GM12865 (cell line): ENCODE measurements around the gene SYT7.

ENCODE experiments used
- DNase-seq: peaks from one replicate; pipeline ENCODE4 v3.0.0; 2010; ENCODE audit warnings: low read depth
- H3K4me3 ChIP-seq: 2 replicates; pipeline ENCODE4 v1.5.1; 2011; ENCODE audit warnings: mild to moderate bottlenecking, low read depth, low read length, control low read depth
- CTCF ChIP-seq: IDR thresholded peaks from 2 replicates; pipeline ENCODE4 v1.5.1; 2011; ENCODE audit warnings: low read length, control low read depth, low read depth, inconsistent platforms; ENCODE audit not compliant: insufficient read depth; ENCODE audit errors: missing control alignments

The SYT7 gene

GRCh38 chr11:61555051-61555969, 25.6 kb downstream of the SYT7 start:
- no peak overlapping the region for H3K4me3 ChIP-seq
- no peak for DNase-seq
- TF ChIP-seq CTCF: no peak

- no peak for TF ChIP-seq CTCF
- no peak for DNase-seq
- no peak overlapping the region for H3K4me3 ChIP-seq
Measured at GRCh38 chr11:61554172-61554988, 26.5 kb downstream of the SYT7 start.

GRCh38 chr11:61553373-61554171, 27.3 kb downstream of the SYT7 start:
- TF ChIP-seq CTCF: no peak

GRCh38 chr11:61552108-61552635, 28.7 kb downstream of the SYT7 start:
- DNase-seq: no peak
- TF ChIP-seq CTCF: no peak
- H3K4me3 ChIP-seq: no peak overlapping the region

More at GRCh38 chr11:61553373-61554171, 27.3 kb downstream of the SYT7 start:
- no peak overlapping the region for H3K4me3 ChIP-seq
- no peak for DNase-seq

GRCh38 chr11:61551634-61552033, 29.2 kb downstream of the SYT7 start:
- TF ChIP-seq CTCF: no peak
- no peak overlapping the region for H3K4me3 ChIP-seq
- DNase-seq: no peak

GRCh38 chr11:61550665-61551227, 30.1 kb downstream of the SYT7 start:
- no peak for TF ChIP-seq CTCF
- no peak for DNase-seq
- H3K4me3 ChIP-seq: no peak overlapping the region
